HG03565 (cell line): ENCODE measurements around the gene FAM110A.
"Not testable (repeated sequence)": the region's sequence is repeated elsewhere in the genome, so short reads cannot be mapped to it uniquely, and the experiment has no call there.

ENCODE experiments used
- ATAC-seq: cut with Tn5 transposase; IDR thresholded peaks from one replicate; pipeline ENCODE4 v1.9.1; 2021; ENCODE audit warnings: mild to moderate bottlenecking, moderate library complexity; ENCODE audit not compliant: unreplicated experiment

The FAM110A gene

GRCh38 chr20:822651-823573, 10.6 kb upstream of the FAM110A start:
- no peak for ATAC-seq

- no peak for ATAC-seq
These were observed 10.0 kb upstream of the FAM110A start for GRCh38 chr20:823574-823902.

DNA sequence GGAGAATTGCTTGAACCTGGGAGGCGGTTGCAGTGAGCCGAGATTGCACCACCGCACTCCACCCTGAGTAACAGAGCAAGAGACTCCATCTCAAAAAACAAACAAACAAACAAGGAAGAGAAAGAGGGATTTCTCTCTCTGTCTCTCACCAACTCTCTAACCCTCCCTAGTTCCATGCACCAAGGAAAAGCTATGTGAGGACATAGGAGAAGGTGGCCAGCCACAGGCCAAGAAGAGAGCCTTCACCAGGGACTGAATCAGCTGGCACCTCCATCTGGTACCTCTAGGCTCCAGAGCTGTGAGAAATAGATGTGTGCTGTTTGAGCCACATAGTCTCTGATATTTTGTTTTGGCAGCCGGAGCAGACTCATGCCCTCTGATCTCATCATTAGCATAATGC, 9.0 kb upstream of the FAM110A start:
- ATAC-seq: no peak

- no peak for ATAC-seq
These were observed 8.6 kb upstream of the FAM110A start for GRCh38 chr20:824916-825315.

DNA sequence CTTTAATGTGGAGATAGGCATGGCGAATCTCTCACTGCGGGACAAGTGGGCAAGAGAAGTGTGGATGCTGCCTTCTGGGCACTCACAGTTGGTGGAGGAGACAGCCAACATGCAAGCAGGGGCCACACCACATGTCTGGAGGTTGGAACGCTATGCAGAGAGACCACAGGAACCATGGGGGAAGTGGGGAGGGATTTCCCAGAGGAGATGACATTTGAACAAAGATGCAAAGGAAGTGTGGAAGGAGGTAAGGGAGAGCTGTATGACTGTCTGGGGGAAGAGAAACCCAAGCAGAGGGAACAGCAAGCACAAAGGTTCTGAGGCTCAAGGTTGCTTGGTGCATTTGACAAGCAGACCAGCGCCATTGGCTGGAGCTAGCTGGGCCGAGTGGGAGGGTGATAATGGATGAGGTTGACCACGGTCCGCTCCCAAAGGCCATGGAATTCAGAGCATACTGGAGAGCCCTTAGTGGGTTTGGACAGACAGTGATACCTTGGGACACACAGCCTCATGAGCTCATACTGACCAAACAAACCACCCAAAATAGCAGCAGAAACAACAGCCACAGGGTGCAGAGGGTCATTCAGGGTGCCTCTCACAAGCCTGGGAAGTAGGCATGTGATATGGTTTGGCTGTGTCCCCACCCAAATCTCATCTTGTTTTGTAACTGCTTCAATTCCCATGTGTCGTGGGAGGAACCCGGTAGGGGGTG, 7.6 kb upstream of the FAM110A start:
- ATAC-seq: no peak

DNA sequence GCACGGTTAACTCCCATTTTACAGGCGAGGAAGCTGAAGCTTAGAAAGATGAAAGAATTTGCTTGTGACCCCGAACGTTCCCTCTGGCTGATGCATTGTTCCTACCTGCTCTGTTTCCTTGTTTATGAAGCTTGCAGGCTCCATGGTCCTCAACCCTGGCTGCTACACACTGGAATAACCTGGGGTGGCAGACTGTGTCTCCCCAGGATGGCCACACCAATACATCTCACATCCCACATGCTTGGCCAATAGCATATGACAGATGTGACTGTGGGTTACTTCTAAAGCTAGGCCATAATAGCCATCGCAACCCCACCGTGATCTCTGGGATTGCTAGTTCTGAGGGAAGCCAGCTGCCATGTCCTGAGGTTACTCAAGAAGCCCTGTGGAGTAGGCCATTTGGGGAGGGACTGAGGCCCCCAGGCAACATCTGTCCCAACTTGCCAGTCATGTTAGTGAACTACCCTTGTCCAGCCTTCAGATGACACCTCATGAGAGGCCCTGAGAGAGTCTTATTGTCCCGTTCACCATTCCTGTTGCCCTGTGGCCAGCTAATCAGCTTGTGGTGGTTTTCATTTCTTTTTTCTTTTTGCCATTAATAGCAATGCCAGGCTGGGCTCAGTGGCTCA, 6.7 kb upstream of the FAM110A start:
- ATAC-seq: no peak

- not testable (repeated sequence) for ATAC-seq
These were observed 5.5 kb upstream of the FAM110A start for GRCh38 chr20:827981-828380.

- ATAC-seq: no peak
These were observed 4.5 kb upstream of the FAM110A start for GRCh38 chr20:828987-829386.

DNA sequence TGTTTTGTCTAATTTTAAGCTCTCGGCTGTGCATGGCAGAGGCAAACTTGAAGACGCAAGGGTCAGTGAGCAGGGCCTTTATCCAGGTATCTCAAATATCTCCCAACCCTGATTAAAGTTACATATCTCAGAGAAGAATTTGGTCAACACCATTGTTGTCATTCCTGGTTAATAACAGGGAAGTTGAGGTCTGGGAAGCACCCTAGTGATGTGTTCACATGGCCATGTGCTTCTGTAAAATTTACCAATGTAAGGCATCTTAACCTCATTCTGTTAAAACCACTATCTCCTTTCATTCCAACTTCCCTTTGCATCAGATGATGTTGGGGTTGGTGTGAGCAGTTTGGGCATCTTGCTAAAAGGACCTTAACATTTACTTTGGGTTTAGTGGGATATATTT, 4.0 kb upstream of the FAM110A start:
- no peak for ATAC-seq

- no peak for ATAC-seq
These were observed 3.4 kb upstream of the FAM110A start for GRCh38 chr20:830011-830521.

- ATAC-seq: no peak
These were observed 2.3 kb upstream of the FAM110A start for GRCh38 chr20:831251-831650.

DNA sequence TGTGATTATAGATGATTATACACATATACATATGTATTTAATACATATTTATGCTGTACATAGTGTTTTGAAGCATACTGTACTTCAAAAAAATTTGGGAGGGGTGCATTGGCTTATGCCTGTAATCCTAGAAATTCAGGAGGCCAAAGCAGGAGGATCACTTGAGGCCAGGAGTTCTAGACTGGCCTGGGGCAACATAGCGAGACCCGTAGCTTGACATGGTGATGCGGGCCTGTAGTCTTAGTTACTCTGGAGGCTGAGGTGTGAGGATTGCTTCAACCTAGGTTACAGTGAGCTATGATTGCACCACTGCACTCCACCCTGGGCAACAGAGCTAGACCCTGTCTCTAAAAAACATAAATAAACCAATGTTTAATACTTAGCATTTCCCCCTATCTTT, 1.6 kb upstream of the FAM110A start:
- no peak for ATAC-seq

GRCh38 chr20:833121-833449, 430 bp upstream of the FAM110A start:
- no peak for ATAC-seq

- ATAC-seq: no peak
These were observed 734 bp downstream of the FAM110A start for GRCh38 chr20:834151-834746.

GRCh38 chr20:835608-836045, 2.1 kb downstream of the FAM110A start:
- ATAC-seq: no peak

DNA sequence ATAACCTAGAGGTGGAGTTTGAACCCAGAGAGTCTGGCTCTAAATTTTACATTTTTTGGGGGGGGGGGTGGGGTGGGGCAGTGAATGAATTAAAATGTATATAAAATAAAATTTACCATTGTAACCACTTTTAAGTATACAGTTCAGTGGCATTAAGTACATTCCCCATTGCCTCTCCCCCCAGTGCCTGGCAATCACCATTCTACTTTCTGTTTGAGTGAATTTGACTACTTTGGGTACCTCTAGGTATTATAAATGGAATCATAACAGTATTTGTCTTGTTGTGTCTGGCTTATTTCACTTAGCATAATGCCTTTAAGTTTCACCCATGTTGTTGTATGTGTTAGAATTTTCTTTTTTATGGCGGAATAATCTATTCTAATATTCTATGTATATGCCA, 2.7 kb downstream of the FAM110A start:
- no peak for ATAC-seq

- ATAC-seq: no peak
These were observed 5.5 kb downstream of the FAM110A start for GRCh38 chr20:839015-839414.

- ATAC-seq: no peak
These were observed 6.1 kb downstream of the FAM110A start for GRCh38 chr20:839626-840025.

GRCh38 chr20:840503-840857, 7.0 kb downstream of the FAM110A start:
- ATAC-seq: no peak

DNA sequence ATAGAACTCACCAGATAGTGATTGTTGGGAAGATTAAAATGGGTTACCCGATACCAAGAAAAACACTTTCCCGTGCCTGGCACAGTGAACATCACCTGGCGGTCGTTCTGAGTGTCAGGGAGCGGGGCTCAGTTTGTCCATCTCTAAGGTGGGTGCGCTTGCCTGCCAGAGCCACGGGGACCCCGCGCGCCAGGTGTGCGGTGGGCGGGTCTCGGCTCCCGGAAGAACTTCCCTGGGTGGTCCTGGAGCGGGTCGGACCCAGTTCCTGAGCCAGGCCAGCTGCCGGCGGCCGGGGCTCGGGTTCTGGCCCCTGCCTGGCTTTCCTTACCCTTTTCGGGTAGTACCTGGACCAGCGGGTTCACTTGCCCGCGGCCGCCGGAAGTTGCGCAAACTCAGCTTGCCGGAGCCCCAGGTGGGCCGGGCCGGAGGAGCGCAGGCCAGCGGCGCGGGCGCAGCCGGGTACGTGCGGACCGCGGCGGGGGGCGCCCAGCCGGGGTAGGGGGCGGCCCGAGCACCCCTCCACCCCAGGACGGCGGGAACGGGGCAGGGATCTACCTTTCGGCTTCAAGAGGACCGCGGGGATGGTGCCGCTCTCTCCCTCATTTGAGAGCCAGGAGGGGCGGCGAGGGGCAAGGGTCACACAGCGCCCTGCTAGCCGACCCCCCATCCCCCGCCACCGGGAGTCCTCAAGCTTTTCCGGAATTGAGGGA, 7.5 kb downstream of the FAM110A start:
- ATAC-seq: no peak
